DMS153 treated with DMSO at 0.1 percent for 48 hours (cell line): ENCODE results near the gene SIPA1L3.
A peak's percentile ranks its signal among the peaks of the same experiment; 100 is the strongest.

ENCODE experiments used
- DNase-seq: peaks from one replicate; lab custom pipeline; 2025; ENCODE audit not compliant: unreplicated experiment; lab: John Stamatoyannopoulos, UW

SIPA1L3 gene

DNA sequence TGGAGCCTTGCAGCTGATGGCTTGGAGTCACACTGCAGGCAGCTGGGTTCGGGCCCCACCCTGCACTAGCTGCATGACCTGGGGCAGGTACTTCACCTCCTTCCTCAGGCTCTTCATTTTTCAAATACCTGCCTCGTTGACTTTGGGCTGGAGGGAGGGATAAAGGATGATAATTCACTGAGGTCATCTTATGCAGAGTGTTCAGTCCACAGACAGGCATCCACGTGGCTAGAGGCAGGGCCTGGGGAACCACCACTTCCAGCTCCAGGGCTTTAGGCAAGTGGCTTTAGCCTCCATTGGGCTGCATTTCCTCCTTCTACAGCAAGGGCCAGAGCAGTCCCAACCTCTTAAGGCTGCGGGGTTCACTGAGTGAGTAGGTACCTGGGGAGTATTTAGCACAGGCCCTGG is 84.8 kb downstream of the SIPA1L3 start:
- DNase-seq, result no peak

DNA sequence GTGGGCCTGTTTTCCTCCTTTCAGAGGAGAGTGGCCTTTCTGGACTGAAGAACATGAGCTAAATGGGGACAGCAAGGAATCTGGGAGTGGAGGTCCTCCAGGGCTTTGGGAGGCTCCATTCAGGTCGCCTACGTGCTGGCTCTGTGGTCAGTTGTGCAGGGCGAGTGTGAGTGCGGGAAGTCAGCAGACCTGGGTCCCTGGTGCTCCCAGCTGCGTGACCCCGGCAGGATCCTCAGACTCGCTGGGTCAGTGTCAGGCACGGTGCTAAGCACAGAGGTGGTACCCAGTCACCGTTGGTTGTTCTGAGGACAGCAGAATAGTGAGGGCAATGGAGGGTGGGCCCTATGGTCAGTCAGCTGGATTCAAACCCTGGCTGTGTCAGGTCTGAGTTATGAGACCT is 85.8 kb downstream of the SIPA1L3 start:
- DNase-seq, result no peak

DNA sequence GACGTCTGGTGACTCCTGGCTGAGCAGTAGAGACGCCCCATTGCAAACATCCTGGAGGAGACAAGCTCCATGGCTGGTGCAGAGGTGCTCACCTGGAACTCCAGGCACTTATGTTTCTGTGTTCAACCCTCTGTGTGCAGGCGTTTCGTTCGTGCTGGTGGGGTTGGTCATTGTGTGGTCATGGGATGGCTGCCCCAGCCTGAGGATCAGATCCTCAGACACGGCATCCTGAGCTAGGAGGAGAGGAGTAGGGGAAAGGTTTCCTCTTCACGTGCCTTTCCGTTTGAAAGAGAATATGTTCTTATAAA is 87.8 kb downstream of the SIPA1L3 start:
- no peak for DNase-seq

DNA sequence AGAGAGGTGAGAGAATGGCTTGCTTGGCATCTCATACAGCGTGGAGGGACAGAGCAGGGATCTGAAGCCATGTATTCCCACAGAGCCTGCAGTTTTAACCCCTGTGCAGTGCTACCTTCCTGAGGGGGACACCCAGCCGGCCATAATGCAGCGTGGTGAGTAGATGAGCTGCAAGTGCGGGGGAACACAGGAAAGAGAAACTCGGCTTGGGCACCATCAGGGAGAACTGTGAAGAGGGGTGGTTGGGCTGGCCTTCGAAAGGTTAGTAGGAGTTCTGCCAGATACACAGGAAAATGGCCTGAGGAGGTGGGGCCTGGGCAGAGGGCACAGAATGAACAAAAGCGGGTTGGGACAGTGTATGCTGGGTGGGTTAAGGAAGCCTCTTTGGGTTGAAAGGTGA is 88.3 kb downstream of the SIPA1L3 start:
- no peak for DNase-seq

DNA sequence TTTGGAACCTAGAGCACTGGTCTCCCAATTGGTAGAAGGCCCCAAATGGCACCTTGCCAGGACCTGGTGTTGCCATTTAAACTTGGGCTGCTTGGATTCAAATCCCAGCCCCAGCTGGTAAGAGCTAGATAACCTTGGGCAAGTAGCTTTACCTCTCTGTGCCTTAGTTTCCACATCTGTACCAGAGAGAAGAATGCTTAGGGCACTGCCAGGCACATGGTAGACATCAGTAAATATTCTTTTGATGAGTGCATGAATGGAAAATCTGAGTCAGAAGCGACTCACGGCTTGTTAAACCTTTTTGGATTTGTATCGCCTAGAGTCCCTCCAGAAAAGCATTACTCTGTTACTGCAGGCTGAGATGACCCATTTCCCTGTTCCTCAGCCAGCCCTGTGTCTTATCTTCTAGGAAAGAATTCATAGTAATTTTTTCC is 90.9 kb downstream of the SIPA1L3 start:
- DNase-seq, result no peak

DNA sequence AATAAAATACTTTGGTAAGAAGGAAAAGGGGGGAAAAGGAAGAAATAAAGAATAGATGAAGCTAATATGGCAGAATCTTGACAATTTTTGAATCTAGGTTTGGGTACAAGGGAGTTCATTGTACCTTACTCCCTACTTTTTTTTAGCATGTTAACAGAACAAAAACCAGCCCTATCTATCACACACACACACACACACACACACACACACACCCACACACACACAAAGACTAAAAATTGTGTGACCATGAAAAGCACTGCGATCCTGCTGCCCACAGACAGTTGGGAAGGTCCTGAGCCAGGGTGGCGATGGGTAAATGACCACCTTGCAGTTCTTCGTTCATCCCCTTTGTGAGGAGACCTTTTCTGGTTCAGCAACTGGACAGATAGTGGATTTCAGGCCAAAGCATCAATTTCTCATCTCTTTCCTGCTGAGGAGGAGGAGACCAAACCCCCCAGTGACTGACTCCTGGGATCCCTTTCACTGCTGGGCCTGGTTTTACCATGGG is 91.8 kb downstream of the SIPA1L3 start:
- DNase-seq, result no peak

DNA sequence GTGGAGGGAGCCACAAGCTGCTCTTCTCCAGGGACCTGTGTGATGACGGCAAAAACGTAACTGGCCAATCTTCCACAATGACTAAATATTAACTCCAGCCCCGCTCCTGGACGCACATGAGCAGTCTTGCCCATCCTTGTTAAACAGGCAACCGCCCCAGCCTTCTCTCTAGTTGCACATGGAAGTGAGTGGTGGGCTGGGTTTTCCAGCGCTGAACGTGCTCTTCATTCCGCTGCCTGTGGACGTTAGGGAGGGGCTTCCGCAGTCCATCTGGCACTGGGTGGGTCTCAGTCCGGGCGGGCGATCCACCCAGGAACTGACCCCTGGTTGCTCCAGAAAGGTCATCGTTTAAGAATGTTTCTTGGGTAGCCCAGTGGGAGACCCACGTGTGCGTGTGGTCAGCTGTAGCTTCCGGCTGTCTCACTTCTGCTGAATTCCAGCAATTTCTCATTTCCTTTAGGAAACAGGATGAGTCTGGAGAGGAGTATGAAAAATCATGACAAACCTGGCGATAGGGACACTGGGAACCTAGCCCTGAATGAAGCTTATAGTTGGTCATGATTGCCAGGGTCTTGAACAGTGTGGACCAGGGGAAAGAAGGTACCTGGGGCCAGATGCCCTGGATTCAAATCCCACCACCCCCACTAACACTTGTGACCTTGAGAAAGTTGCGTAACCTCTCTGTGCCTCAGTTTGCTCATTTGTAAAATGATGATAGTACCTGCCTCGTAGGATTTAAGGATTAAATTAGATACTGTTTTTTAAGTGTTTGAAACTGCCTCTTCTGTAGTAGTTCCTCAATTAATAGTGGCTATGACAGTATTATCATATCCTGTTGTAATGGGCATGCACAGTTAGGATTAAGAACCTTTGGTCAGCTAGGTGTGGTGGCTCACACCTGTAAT is 92.6 kb downstream of the SIPA1L3 start:
- no peak for DNase-seq

DNA sequence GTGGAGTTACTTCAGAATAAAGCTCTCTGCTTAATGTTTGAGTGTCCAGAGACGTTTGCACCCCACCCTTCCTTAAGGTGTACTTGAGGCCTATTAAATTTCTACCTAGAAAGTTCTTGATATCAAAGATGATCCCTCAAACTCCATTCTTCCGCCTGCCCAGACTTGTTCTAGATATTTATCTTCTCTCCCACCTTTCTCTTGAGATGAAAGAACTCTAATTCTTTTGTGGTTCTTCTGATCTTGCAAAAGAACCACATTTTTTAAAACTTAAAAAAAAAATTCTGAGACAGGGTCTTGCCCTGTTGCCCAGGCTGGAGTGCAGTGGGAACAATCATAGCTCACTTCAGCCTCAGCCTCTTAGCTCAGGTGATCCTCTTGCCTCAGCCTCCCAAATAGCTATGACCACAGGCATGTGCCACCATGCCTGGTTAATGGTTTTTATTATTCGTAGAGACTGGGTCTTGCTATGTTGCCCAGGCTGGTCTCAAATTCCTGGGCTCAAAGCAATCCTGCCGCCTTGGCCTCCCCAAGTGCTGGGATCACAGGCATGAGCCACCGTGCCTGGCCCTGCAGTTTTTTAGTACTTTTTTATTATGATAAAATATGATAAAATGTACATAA is 94.3 kb downstream of the SIPA1L3 start:
- no peak for DNase-seq

DNA sequence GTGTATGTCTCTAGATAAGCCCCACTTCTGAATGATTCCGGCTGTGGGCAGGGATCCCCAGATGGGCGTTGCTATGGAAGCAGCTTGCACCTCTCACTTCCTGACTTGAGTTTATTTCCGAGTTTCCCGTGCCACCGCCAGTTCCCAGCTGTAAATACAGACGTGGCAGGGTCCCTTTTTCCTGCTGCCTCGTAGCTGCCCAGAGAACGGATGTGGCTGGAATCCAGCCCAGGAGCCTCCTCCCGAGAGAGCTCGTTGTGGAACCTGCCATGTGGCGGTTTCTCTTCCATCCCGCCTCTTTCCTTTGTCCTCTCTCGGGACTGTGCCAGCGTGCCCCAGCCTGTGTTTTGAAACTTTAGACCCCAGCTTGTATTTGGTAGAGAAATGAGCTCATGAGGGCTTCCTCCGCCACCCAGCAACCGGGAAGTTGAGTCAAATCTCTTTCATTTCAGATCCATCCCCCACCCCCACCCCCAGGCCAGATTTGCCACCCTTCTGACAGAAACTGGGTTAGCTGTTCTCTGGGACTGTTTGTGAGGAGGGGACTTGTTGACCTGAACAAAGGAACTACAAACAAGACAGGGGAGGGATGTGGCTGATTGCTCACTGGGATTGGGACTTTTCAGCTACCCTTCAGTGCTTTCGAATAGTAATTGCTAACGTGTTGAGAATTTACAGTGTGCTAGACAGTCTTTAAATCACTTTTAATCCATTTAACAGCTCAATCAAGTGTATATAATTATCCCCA is 96.6 kb downstream of the SIPA1L3 start:
- peak; percentile 97 for DNase-seq

DNA sequence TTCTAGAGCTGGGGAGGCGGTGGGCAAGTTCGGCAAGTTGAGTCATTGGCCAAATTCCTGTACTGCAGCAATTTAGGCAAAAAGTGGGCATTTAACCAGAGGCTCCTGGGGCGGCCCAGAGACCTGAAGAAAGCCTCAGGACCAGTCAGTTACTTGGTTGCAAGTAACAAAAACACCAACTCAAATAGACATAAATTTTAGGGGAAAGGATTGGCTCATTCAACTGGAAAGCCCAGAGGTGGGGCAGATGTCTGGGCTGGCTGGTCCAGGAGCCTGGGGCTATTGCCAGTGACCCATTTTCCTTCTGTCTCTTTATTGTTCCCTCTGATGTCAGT is 97.1 kb downstream of the SIPA1L3 start:
- no peak for DNase-seq

DNA sequence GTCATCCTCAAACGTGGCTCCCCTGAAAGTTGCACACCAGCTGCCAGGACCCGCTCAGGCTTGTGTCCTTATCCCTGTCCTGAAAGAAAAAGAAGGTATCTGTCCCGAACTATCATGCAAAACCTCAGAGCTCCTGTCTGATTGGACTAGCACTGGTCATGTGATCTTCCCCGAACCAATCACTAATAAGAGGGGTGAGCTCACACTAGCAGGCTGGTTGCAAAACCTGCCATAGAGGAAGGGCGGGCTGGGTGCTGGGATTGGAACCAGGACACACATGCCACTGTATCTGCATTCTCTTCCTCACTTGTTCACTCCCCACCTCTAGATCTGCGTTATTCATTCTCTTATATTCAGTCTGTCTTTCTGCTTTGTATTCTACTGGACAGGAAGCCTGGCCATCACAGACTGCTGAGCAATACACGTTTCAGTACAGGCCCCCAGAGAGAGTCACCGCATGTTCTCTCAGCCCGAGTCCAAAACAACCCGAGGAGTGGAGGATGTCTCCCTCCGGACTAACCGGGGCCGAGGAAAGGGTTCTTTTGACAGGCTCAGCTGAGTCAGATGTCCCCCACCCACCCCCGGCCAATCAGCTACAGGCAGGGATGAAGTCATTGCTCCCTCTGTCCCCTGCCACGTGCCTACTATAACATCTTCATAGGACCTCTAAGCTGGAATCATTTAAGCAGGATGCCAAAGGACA is 97.7 kb downstream of the SIPA1L3 start:
- peak; percentile 87 for DNase-seq

DNA sequence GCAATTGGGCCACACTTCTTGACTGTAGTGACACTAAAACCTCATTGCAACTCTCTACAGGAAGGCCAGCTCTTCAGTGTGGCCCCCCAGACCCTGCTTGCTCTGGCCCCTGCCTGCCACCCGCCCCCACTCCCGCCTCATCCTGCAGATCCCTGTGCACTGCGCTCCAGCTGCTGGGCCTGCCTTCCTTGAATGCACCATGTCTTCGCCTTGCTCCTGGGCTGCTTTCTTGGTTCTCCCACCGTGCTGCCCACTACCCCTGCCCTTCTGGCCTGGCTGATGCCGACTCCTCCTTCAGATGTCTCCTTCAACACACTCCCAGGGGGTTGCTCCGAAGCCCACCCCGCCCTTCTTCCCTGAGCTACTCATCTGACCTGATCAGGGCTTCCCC is 98.2 kb downstream of the SIPA1L3 start:
- no peak for DNase-seq

DNA sequence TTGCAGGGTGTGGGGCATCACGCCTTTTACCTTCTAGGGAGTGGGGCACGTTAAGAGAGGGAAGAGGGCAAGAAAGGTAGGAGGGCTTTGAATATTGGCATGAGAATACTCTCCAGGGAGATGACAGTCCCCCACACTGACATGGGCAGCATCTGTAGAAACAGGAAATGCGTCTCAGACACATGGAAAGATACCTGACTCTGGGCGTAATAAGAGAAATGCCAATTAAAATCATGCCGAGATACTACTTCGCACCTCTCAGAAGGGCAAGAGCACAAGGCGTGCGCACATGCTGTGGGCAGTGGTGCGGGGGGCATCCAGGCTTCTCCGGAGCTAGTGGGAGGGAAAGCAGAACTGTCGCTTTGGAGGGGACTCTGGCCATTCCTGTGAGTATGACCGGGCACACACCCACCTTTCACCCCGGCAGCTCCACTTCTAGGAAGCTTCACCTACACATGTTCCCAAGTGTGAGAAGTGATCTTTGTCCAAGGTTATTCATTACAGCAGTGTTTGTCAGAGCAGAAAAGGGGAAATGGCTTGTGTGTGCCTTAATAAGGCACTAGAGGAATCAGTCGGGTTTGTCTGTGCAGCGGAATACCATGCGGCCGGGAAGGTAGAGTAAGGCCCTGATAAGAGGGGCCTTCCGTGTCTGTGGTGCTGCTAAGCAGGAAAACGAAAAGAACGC is 99.5 kb downstream of the SIPA1L3 start:
- no peak for DNase-seq

DNA sequence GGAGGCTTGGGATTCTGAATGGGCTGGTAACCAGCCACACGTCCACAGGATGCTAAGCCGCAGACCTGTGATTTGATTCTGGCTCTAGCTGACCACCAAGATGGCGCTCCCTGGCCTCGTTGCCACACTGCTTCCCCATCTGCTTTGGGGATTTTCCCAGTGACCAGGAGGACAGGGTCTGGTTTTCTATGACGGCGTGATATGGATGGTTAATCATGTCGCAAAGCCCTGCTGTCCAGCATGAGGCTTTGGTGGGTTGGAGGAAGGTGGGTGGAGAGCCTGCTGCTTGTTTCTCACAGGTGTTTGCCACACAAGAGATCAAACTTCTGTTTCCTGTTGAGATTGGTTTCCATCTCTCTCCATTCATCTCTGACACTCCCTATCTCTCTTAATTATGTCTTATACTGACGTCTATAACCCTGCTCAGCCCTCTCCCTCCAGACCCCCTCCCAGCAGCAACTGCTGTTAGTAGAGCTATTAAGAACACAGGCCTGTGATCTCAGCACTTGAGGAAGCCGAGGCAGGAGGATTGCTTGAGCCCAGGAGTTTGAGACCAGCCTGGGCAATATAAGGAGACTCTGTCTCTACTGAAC is 102.7 kb downstream of the SIPA1L3 start:
- DNase-seq, result no peak

DNA sequence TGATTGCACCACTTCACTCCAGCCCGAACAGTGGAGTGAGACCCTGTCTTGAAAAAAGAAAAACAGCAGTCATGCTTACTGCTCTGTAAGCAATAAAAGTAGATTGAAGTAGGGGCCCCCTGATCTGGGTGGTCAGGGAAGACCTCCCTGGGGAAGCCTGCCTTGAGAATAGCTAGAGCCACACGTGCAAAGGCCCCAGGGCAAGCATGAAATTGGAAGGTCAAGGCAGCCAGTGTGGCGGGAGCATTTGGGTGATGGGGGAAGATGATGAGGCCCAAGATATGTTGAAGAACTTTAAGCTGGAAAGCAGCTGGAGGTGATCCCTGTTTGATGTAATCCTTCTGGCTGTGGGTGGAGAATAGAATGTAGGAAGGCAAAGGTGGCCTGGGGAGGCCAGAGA is 104.4 kb downstream of the SIPA1L3 start:
- DNase-seq, result no peak

DNA sequence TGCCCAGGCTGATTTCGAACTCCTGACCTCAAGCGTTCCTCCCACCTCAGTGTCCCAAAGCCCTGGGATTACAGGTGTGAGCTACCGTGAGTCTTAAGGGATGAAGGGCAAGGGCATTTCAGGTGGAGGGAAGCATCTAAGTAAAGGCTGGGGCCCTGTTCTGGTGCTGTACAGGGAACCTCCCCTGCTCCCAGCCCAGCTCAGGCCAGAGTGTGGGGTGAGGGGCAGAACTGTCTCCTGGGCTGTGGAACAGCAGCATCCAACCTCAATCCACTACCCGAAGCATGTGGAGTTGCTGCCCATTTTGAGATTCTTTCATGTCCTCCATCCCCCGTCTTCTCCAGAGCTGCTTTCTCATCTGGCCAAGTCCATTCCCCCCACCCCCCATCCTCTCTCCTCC is 105.3 kb downstream of the SIPA1L3 start:
- DNase-seq, result no peak

DNA sequence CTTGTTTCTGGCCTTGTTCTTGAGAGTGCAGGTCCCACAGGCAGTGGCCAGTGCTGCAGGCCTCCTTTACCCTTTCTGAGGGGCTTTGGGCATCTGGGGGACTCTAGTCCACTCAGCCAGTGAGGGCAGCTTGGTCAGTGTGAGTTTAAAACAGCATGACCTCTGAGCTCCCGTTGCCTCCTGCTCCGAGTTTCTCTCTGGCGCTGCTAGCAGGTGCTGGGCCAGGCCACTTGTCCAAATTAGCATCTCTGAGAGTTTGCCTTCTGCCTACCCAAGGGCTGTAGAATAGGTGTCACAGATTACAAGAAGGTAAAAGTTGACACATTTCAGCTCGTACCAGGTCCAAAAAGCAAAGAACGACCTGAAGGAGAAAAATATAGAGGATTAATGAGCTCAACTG is 105.9 kb downstream of the SIPA1L3 start:
- DNase-seq, result no peak

DNA sequence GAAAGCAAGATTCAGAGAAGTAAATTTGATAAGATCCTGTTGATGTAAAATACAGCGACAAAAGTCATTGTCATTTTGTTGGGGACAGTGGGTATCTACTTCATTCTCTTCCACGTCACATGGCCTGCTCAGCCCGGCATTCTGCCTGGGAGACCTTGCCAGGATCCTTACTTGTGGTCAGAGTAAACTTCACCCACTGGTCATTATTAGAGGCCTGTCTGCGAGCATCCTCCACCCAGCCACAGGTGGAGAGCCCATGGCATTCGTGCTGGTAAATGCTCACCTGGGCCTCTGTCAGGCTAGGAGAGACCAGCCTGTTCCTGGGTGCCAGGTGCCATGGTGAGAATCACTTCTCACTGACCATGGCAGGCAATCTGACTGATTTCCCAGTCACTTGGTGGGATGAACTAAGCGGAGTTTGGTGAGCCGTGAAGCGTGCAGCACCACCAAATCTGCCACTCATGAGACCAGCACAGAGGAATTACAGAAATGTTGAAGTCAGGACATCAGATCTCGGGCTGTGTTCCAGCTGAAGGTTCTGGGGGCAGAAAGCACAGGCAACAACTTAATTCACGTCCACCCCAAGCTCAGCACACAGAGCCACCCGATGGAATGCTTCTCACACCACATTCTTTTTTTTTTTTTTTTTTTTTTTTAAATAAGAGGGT is 107.0 kb downstream of the SIPA1L3 start:
- DNase-seq, result no peak

DNA sequence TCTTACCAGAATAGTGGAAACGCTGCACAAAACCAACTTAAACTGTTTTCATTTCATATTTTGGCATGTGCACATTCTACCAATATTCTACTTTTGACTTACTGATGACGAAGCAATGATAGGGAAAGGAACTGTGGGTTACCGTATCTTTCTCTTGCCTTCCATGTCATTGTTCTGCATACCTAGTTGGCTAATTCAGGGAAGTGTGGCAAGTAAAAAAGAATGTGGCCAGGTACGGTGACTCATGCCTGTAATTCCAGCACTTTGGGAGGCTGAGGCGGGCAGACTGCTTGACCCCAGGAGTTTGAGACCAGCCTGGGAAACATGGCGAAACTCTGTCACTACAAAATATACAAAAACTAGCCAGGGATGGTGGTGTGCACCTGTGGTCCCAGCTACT is 108.2 kb downstream of the SIPA1L3 start:
- no peak for DNase-seq

DNA sequence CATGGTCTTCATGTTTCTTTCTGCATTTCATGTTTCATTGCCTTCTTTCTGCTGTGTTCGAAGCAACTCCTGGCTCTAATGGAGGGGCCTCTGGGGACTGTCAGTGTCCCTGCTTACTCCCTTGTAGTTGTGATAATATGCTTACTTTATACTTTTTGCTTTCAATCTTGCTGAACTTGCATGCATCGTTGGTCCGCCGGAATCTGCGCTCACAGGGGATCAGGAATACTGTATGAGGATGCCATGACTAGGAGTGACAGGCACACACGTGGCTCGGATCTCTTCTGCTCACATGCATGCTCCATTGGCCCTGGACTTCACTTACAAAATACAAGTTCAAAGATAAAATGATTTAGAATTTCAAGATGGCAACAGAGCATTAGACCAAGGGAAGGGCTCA is 108.8 kb downstream of the SIPA1L3 start:
- DNase-seq, result no peak
